Cardiac muscle cell (in vitro differentiated cells and primary cell): Measurements from ENCODE around the gene SLU7. TPM values are rescaled to one million over a fixed set of nuclear protein-coding genes. Genes with fewer than 3 reads are reported as not detected.

Experiments
- DNase-seq, 2 donors: peaks; one replicate each; pipeline versions ENCODE4 v3.0.0 to v3.0.0-alpha.2; 2010 to 2017; ENCODE audit warnings: low read depth in 1 of 2, low spot score in 1 of 2
- H3K27ac ChIP-seq: fragments of 200-600 bp; sonication (generic); 2 replicates; pipeline ENCODE4 v1.5.1; 2016
- H3K27me3 ChIP-seq: fragments of 200-600 bp; sonication (generic); 2 replicates; pipeline ENCODE4 v1.6.0; 2016; ENCODE audit warnings: control low read depth
- H3K36me3 ChIP-seq: fragments of 200-600 bp; sonication (generic); 2 replicates; pipeline ENCODE4 v1.5.1; 2016; ENCODE audit warnings: control low read depth
- H3K4me1 ChIP-seq: fragments of 200-600 bp; sonication (generic); 2 replicates; pipeline ENCODE4 v1.8.1; 2017; ENCODE audit warnings: low read depth, mild to moderate bottlenecking, mixed run types
- H3K4me3 ChIP-seq: fragments of 200-600 bp; sonication (generic); 2 replicates; pipeline ENCODE4 v1.5.1; 2016; ENCODE audit warnings: mild to moderate bottlenecking
- H3K9me3 ChIP-seq: fragments of 200-600 bp; sonication (generic); 2 replicates; pipeline ENCODE4 v1.5.1; 2017; ENCODE audit warnings: low read depth, mild to moderate bottlenecking, control low read depth
- polyA plus RNA-seq: library from polyadenylated mRNA; unstranded; fragments of >200 nt; fragmentation: Nextera tagmentation; extraction: Ambion mirVana; gene quantifications from 2 replicates; pipeline ENCODE4 v1.2.1, GENCODE V29; 2016
- total RNA-seq: library from RNA; depleted of rRNA; stranded (reverse); fragments of >200 nt; gene quantifications from 2 replicates; pipeline ENCODE4 v1.2.3, GENCODE V29; 2016
- TF ChIP-seq, protein P1 (sequence below): IDR thresholded peaks from 2 replicates; pipeline ENCODE4 v1.5.1; 2012; ENCODE audit warnings: low read depth, mild to moderate bottlenecking, low read length

The SLU7 gene
- total and polyA plus RNA-seq, 2 experiments from 2014 or later = 30.1 to 49.7 TPM

DNA sequence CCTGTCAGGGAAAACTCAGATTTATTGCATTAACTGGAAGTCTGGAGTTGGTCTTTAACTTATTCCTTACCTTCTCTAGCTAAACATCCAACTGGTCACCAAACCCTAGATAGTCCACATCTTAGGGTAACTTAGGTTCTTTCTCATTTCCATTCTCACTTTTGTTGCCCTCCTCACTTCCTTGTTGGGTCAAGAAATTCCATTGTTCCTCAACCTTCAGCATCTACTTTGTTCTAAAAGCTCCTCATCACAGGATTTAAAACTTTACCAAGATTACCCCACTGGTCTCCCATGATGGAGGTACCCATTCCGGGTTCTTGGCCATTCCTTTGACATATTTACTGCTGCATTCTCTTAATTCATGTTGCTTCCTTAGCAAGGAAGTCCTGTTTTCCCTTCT, 34.9 kb upstream of the SLU7 start:
- no peak overlapping the region for H3K27ac ChIP-seq
- DNase-seq = no peak
- TF ChIP-seq, protein P1, sequence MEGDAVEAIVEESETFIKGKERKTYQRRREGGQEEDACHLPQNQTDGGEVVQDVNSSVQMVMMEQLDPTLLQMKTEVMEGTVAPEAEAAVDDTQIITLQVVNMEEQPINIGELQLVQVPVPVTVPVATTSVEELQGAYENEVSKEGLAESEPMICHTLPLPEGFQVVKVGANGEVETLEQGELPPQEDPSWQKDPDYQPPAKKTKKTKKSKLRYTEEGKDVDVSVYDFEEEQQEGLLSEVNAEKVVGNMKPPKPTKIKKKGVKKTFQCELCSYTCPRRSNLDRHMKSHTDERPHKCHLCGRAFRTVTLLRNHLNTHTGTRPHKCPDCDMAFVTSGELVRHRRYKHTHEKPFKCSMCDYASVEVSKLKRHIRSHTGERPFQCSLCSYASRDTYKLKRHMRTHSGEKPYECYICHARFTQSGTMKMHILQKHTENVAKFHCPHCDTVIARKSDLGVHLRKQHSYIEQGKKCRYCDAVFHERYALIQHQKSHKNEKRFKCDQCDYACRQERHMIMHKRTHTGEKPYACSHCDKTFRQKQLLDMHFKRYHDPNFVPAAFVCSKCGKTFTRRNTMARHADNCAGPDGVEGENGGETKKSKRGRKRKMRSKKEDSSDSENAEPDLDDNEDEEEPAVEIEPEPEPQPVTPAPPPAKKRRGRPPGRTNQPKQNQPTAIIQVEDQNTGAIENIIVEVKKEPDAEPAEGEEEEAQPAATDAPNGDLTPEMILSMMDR = no peak

DNA sequence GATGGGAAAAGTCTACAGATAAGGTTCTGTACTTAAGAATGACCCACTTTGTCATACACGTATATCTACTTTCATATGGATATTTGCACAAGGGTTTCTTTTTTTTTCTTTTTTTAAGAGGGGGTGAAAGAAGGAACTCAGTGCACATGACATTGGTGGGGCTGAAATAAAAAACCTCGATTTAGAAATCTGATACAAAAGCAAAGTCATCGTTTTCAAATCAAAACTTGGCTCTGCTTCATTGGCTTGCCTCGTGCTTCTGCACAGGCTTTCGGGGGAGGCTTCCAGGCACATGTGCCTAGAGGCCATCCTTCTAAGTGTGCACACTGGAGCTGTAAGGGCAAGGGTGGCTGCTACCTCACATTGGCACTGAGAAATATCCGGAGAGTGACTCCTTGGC, 33.9 kb upstream of the SLU7 start:
- TF ChIP-seq, protein P1 = no peak
- Histone ChIP-seq H3K4me3 (no peak overlapping the region), H3K4me1 (no peaks in the 10 kb centered on the region), H3K36me3 (no peaks in the 10 kb centered on the region), H3K27me3 (no peaks in the 10 kb centered on the region), H3K27ac (no peak overlapping the region), H3K9me3 (no peaks in the 10 kb centered on the region)
- no peak for DNase-seq

More for the DNA sequence above, 34.9 kb upstream of the SLU7 start:
- Histone ChIP-seq H3K36me3 (no peaks in the 10 kb centered on the region), H3K4me1 (no peaks in the 10 kb centered on the region), H3K4me3 (no peak overlapping the region), H3K9me3 (no peaks in the 10 kb centered on the region), H3K27me3 (no peaks in the 10 kb centered on the region)

DNA sequence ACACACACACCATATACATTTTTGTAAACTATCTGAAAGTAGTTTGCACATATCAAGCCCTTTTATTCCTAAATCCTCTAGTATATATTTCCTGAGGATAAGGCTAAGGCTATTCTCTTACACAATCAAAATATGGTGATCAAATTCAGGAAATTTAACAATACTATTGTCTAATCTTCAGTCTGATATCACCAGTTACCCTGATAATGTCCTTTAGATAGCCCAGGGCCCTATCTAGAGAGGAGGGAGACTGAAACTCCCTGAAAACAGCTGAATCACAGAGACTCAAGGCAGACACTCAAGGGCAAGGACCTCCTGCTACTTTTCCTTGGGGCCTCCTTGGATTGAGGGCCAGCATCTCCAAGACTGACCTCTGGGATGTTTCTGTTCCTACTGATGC, 33.2 kb upstream of the SLU7 start:
- Histone ChIP-seq H3K27ac (no peak overlapping the region), H3K9me3 (no peaks in the 10 kb centered on the region), H3K4me3 (no peak overlapping the region), H3K27me3 (no peaks in the 10 kb centered on the region), H3K36me3 (no peaks in the 10 kb centered on the region), H3K4me1 (no peaks in the 10 kb centered on the region)
- TF ChIP-seq, protein P1 = no peak
- no peak for DNase-seq

DNA sequence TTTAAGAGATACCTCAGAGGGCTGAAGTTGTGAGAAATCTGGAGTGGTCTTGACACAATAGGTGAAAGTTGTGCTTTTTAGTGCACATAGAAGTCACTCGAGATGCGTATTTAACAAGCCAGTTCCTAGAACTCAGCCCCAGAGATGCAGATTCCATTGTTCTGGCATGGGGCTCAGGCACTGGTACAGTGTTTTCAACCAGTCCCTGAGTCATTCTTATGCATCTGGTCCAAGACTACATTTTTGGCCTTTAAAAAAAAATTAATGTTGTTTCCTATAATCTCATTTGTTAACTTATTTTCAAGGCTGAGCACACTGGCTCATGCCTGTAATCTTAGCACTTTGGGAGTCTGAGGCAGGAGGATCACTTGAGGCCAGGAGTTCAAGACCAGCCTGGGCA, 32.4 kb upstream of the SLU7 start:
- TF ChIP-seq, protein P1 = no peak
- H3K27ac ChIP-seq = no peak overlapping the region

DNA sequence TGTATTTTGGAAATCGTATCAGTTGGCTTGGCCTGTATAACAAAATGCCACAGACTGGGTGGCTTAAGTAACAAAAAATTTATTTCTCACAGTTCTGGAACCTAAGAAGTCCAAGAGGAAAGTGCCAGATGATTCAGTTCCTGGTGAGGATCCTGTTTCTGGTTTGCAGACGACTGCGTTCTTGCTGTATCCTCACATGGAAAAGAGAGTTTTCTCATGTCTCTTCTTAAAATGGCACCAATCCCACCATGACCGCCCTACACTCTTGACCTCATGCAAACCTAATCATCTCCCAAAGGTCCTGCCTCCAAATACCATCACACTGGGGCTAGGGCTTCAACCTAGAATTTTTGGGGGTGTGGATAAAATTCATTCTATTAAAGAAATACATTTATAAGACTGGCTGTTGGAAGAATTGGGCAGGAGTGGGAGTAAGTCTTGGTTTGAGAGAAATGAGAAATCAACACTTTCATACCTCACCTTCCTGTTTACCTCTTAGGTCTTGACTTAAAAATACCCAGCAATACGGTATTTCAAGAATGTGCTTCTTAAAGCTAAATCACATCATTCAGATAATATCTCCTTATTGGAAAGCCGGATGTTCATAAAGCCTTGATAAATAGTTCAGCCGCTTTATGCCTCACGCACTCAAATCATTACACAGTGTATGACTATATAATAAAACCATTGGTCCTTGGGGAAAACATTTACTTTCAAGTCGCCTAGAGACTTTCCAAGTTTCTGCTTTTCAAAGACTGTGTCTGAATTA, 31.5 kb upstream of the SLU7 start:
- DNase-seq = peak in 1 of 2 donors; percentile 17
- H3K36me3 ChIP-seq = no peaks in the 10 kb centered on the region
- TF ChIP-seq, protein P1 = no peak
- no peaks in the 10 kb centered on the region for H3K27me3 ChIP-seq
- H3K9me3 ChIP-seq = no peaks in the 10 kb centered on the region
- H3K4me1 ChIP-seq = no peaks in the 10 kb centered on the region
- no peak overlapping the region for H3K4me3 ChIP-seq
- no peak overlapping the region for H3K27ac ChIP-seq

More for the DNA sequence above, 32.4 kb upstream of the SLU7 start:
- H3K4me3 ChIP-seq = no peak overlapping the region
- H3K4me1 ChIP-seq = no peaks in the 10 kb centered on the region
- no peaks in the 10 kb centered on the region for H3K36me3 ChIP-seq
- no peaks in the 10 kb centered on the region for H3K9me3 ChIP-seq
- H3K27me3 ChIP-seq = no peaks in the 10 kb centered on the region
- no peak for DNase-seq
